ENCODE results near the gene ZMAT5. TPM values are rescaled to one million over a fixed set of nuclear protein-coding genes. Genes with fewer than 3 reads are reported as not detected.

The ZMAT5 gene
- total RNA-seq, 4 donors from 2014 or later = 22.1 to 29.3 (median 26.6) TPM

- Histone ChIP-seq H3K27me3 (no peaks in the 10 kb centered on the region), H3K27ac (no peak overlapping the region), H3K4me1 (peaks cover 0 to 3% (median 0%) of the 10 kb centered on the region in 4 donors), H3K9me3 (no peaks in the 10 kb centered on the region), H3K36me3 (peaks cover 3 to 98% (median 9%) of the 10 kb centered on the region in 3 donors), H3K4me3 (no peak overlapping the region)
- 59 to 64% methylated on average over 8 of the region's 8 CpGs for WGBS, 2 donors
- TF ChIP-seq EP300 (IDR thresholded peaks at IDR 0.05) = no peak
- no peak for TF ChIP-seq CTCF (IDR thresholded peaks at IDR 0.05)
- no peak for TF ChIP-seq POLR2A (IDR thresholded peaks at IDR 0.05)
- peak in 1 of 2 donors; percentile 14 for DNase-seq (ENCODE audit: low spot score in 2 of 2)
Observed at GRCh38 chr22:29744902-29745301, 21.9 kb downstream of the ZMAT5 start.

GRCh38 chr22:29742326-29742725 lies 24.5 kb downstream of the ZMAT5 start:
- 85 to 89% methylated on average over 13 of the region's 13 CpGs for WGBS, 2 donors

GRCh38 chr22:29741926-29742325 lies 24.9 kb downstream of the ZMAT5 start:
- H3K4me1 ChIP-seq = peaks cover 0 to 3% (median 0%) of the 10 kb centered on the region in 4 donors
- TF ChIP-seq EP300 (IDR thresholded peaks at IDR 0.05) (no peak), POLR2A (IDR thresholded peaks at IDR 0.05) (no peak), CTCF (IDR thresholded peaks at IDR 0.05) (no peak)
- no peak for DNase-seq (ENCODE audit: low spot score in 2 of 2)
- peaks cover 0 to 100% (median 3%) of the 10 kb centered on the region in 3 donors for H3K36me3 ChIP-seq
- H3K4me3 ChIP-seq = no peak overlapping the region
- no peaks in the 10 kb centered on the region for H3K9me3 ChIP-seq
- WGBS, 2 donors = 88 to 95% methylated on average over 2 of the region's 2 CpGs
- no peak overlapping the region for H3K27ac ChIP-seq
- no peaks in the 10 kb centered on the region for H3K27me3 ChIP-seq

More at GRCh38 chr22:29742326-29742725, 24.5 kb downstream of the ZMAT5 start:
- Histone ChIP-seq H3K4me3 (no peak overlapping the region), H3K9me3 (no peaks in the 10 kb centered on the region), H3K27ac (no peak overlapping the region), H3K27me3 (no peaks in the 10 kb centered on the region), H3K36me3 (peaks cover under 1 to 100% (median 3%) of the 10 kb centered on the region in 3 donors), H3K4me1 (peaks cover 0 to 3% (median 0%) of the 10 kb centered on the region in 4 donors)
- no peak for DNase-seq (ENCODE audit: low spot score in 2 of 2)
- TF ChIP-seq EP300 (IDR thresholded peaks at IDR 0.05) (no peak), CTCF (IDR thresholded peaks at IDR 0.05) (no peak), POLR2A (IDR thresholded peaks at IDR 0.05) (no peak)

- Histone ChIP-seq H3K27ac (no peak overlapping the region), H3K9me3 (no peaks in the 10 kb centered on the region), H3K36me3 (peaks cover 0 to 95% (median 3%) of the 10 kb centered on the region in 3 donors), H3K4me3 (no peak overlapping the region), H3K4me1 (peaks cover 0 to 3% (median 0%) of the 10 kb centered on the region in 4 donors), H3K27me3 (no peaks in the 10 kb centered on the region)
- TF ChIP-seq CTCF (IDR thresholded peaks at IDR 0.05) (no peak), POLR2A (IDR thresholded peaks at IDR 0.05) (no peak), EP300 (IDR thresholded peaks at IDR 0.05) (no peak)
- WGBS, 2 donors = 93 to 97% methylated on average over 5 of the region's 5 CpGs
- no peak for DNase-seq (ENCODE audit: low spot score in 2 of 2)
Observed at GRCh38 chr22:29740216-29740615, 26.6 kb downstream of the ZMAT5 start.

GRCh38 chr22:29739346-29739875 lies 27.4 kb downstream of the ZMAT5 start:
- TF ChIP-seq EP300 (IDR thresholded peaks at IDR 0.05) (no peak), POLR2A (IDR thresholded peaks at IDR 0.05) (no peak), CTCF (IDR thresholded peaks at IDR 0.05) (no peak)
- 91% methylated on average over 15 to 17 of the region's 17 CpGs for WGBS, 2 donors
- Histone ChIP-seq H3K27ac (no peak overlapping the region), H3K36me3 (peaks cover 0 to 95% (median 0%) of the 10 kb centered on the region in 3 donors), H3K4me1 (no peaks in the 10 kb centered on the region), H3K4me3 (no peak overlapping the region), H3K9me3 (no peaks in the 10 kb centered on the region), H3K27me3 (no peaks in the 10 kb centered on the region)
- no peak for DNase-seq (ENCODE audit: low spot score in 2 of 2)

Measured in tibial nerve (tissue), 4 donors.